ENCODE results near the gene MATN1. TPM values are rescaled to one million over a fixed set of nuclear protein-coding genes. Genes with fewer than 3 reads are reported as not detected.
A peak's percentile ranks its signal among the peaks of the same experiment; 100 is the strongest.

Gene MATN1
- total RNA-seq, 2 experiments from 2014 or later, result 0.28 to 0.42 TPM

DNA sequence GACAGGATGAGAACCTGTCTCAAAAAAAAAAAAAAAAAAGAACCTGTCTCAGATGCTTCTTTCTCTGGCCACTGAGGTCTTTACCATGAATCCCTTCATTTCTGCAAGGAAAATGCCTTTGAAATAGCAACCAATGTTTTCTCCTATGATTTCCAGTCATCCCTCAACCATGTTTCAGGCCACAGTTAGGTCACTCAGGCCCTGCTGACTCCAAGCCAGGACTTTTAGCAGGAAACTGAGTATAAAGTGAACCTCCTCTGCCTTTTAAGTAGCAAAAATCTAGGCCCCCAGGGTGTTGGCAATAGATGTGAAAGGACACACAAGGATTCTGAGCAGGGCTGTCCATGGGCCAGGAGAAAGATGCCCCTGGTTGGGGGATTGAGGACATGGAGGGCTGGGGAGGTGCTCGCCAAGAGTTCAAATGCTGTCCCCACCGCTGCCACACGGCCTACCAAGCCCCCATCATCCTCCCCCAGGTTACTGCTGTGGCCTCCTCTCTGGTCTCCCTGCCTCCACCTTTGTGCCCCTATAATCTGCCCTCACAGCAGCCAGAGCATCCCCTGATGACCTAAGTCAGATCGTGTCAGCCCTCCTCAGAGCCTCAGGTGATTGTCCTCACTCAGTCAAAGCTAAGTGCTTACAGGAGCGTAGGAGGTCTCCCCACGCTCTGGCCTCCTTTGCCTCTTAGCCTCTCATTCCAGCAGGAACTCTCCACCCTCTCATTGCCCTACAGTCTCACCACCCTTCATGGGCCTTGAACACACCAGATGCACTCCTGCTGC, 54.6 kb downstream of the MATN1 start:
- Histone ChIP-seq H3K79me2 (ENCODE audit: insufficient read depth, low read depth, low read length) (no peaks in the 10 kb centered on the region), H2AFZ (ENCODE audit: low read length) (no peak overlapping the region), H3K27ac (ENCODE audit: low read depth, low read length, poor library complexity, severe bottlenecking) (no peak overlapping the region), H3K4me3 (ENCODE audit: low read depth, low read length, poor library complexity, severe bottlenecking) (no peak overlapping the region), H3K4me1 (ENCODE audit: insufficient read depth, low read length, poor library complexity, severe bottlenecking) (no peaks in the 10 kb centered on the region), H4K20me1 (ENCODE audit: insufficient read depth, low read length) (no peaks in the 10 kb centered on the region), H3K9me2 (ENCODE audit: insufficient read depth, low read length) (no peaks in the 10 kb centered on the region), H3K36me3 (ENCODE audit: insufficient read depth, low read length) (no peaks in the 10 kb centered on the region), H3K4me2 (ENCODE audit: low read length) (no peak overlapping the region), H3K9me3 (ENCODE audit: low read length) (0 out of 2 replicates have a peak, but pooled peaks cover under 1% of the 10 kb centered on the region)
- no peak for TF ChIP-seq EZH2phosphoT487 (IDR thresholded peaks at IDR 0.05; ENCODE audit: borderline replicate concordance, low read depth, low read length)
- TF ChIP-seq, protein P1, sequence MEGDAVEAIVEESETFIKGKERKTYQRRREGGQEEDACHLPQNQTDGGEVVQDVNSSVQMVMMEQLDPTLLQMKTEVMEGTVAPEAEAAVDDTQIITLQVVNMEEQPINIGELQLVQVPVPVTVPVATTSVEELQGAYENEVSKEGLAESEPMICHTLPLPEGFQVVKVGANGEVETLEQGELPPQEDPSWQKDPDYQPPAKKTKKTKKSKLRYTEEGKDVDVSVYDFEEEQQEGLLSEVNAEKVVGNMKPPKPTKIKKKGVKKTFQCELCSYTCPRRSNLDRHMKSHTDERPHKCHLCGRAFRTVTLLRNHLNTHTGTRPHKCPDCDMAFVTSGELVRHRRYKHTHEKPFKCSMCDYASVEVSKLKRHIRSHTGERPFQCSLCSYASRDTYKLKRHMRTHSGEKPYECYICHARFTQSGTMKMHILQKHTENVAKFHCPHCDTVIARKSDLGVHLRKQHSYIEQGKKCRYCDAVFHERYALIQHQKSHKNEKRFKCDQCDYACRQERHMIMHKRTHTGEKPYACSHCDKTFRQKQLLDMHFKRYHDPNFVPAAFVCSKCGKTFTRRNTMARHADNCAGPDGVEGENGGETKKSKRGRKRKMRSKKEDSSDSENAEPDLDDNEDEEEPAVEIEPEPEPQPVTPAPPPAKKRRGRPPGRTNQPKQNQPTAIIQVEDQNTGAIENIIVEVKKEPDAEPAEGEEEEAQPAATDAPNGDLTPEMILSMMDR (conservative IDR thresholded peaks at IDR 0.05; ENCODE audit: low read length), result no peak
- no peak for DNase-seq (ENCODE audit: low spot score)
- intact Hi-C loops (cut with micrococcal nuclease; ENCODE audit: unreplicated experiment), result no loop called here
- ChIA-PET CTCF (ENCODE audit: unreplicated experiment) (no interaction called here), POLR2A (no interaction called here)
- no TSS peak for BruUV-seq (replicated peaks)

DNA sequence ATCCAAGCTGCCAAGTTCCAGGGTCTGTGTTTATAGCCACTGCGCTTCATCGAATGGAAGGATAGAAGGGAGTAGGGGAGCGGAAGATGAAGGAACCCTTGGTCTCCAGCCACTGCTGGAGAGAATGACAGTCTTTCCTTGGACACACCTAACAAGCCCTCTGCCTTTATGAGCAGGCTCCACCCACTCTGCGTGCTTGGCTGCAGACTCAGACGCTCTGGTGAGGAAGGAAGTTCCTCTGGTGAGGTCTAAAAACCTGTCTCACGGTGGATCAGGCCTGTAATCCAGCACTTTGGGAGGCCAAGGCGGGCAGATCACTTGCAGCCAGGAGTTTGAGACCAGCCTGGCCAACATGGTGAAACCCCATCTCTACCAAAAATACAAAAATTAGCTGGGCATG, 55.4 kb downstream of the MATN1 start:
- peak; percentile 6 for DNase-seq (ENCODE audit: low spot score)
- Histone ChIP-seq H3K9me2 (ENCODE audit: insufficient read depth, low read length) (no peaks in the 10 kb centered on the region), H3K4me2 (ENCODE audit: low read length) (no peak overlapping the region), H4K20me1 (ENCODE audit: insufficient read depth, low read length) (no peaks in the 10 kb centered on the region), H3K27ac (ENCODE audit: low read depth, low read length, poor library complexity, severe bottlenecking) (no peak overlapping the region), H3K36me3 (ENCODE audit: insufficient read depth, low read length) (no peaks in the 10 kb centered on the region), H3K9me3 (ENCODE audit: low read length) (no peaks in the 10 kb centered on the region), H3K79me2 (ENCODE audit: insufficient read depth, low read depth, low read length) (no peaks in the 10 kb centered on the region), H3K4me3 (ENCODE audit: low read depth, low read length, poor library complexity, severe bottlenecking) (no peak overlapping the region), H3K4me1 (ENCODE audit: insufficient read depth, low read length, poor library complexity, severe bottlenecking) (no peaks in the 10 kb centered on the region), H2AFZ (ENCODE audit: low read length) (no peak overlapping the region)
- TF ChIP-seq, protein P1 (conservative IDR thresholded peaks at IDR 0.05; ENCODE audit: low read length), result no peak
- no peak for TF ChIP-seq EZH2phosphoT487 (IDR thresholded peaks at IDR 0.05; ENCODE audit: borderline replicate concordance, low read depth, low read length)
- CTCF ChIA-PET (ENCODE audit: unreplicated experiment), result no interaction called here
- no TSS peak for BruUV-seq (replicated peaks)
- intact Hi-C loops (cut with micrococcal nuclease; ENCODE audit: unreplicated experiment), result no loop called here
- POLR2A ChIA-PET, result no interaction called here

DNA sequence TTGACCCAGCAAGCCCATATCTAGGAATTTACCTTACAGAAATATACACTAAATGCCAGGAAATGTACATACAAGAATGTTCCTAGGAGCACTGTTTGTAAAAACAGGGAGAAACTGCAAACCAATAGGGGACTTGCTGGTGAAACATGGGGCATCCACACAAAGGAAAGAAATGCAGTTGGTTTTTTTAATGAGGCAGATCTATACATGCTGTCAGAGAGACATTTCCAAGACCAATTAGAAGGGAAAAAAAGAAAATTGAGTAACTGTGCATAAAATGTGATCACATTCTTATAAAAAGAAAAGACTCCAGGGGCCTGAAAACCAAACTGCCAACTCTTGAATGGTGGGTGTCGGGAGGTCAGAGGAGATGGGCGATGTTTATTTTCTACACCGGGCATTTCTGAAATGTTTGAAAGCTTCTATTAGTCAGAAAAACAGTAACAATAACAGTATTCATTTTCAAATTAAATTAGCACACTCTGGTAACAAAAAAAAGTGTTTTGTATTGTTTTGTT, 56.6 kb downstream of the MATN1 start:
- no peak for DNase-seq (ENCODE audit: low spot score)
- POLR2A ChIA-PET, result no interaction called here
- no peaks in the 10 kb centered on the region for H3K4me1 ChIP-seq (ENCODE audit: insufficient read depth, low read length, poor library complexity, severe bottlenecking)
- intact Hi-C loops (cut with micrococcal nuclease; ENCODE audit: unreplicated experiment), result no loop called here
- no peaks in the 10 kb centered on the region for H3K9me3 ChIP-seq (ENCODE audit: low read length)
- no peak overlapping the region for H3K27ac ChIP-seq (ENCODE audit: low read depth, low read length, poor library complexity, severe bottlenecking)
- TF ChIP-seq, protein P1 (conservative IDR thresholded peaks at IDR 0.05; ENCODE audit: low read length), result no peak
- no peak for TF ChIP-seq EZH2phosphoT487 (IDR thresholded peaks at IDR 0.05; ENCODE audit: borderline replicate concordance, low read depth, low read length)
- no peaks in the 10 kb centered on the region for H4K20me1 ChIP-seq (ENCODE audit: insufficient read depth, low read length)
- no peak overlapping the region for H3K4me3 ChIP-seq (ENCODE audit: low read depth, low read length, poor library complexity, severe bottlenecking)
- BruUV-seq (replicated peaks), result no TSS peak
- no peaks in the 10 kb centered on the region for H3K79me2 ChIP-seq (ENCODE audit: insufficient read depth, low read depth, low read length)
- H2AFZ ChIP-seq (ENCODE audit: low read length), result no peak overlapping the region
- H3K4me2 ChIP-seq (ENCODE audit: low read length), result no peak overlapping the region
- no peaks in the 10 kb centered on the region for H3K9me2 ChIP-seq (ENCODE audit: insufficient read depth, low read length)
- no peaks in the 10 kb centered on the region for H3K36me3 ChIP-seq (ENCODE audit: insufficient read depth, low read length)
- CTCF ChIA-PET (ENCODE audit: unreplicated experiment), result no interaction called here

All from OCI-LY7 (cell line).